ENCODE results near the gene BIRC3. TPM values are rescaled to one million over a fixed set of nuclear protein-coding genes. Genes with fewer than 3 reads are reported as not detected.
"Not testable (repeated sequence)": the region's sequence is repeated elsewhere in the genome, so short reads cannot be mapped to it uniquely, and the experiment has no call there.

BIRC3 gene
- total and polyA plus RNA-seq, 5 donors from 2014 or later, result 107 to 239 (median 128) TPM

DNA sequence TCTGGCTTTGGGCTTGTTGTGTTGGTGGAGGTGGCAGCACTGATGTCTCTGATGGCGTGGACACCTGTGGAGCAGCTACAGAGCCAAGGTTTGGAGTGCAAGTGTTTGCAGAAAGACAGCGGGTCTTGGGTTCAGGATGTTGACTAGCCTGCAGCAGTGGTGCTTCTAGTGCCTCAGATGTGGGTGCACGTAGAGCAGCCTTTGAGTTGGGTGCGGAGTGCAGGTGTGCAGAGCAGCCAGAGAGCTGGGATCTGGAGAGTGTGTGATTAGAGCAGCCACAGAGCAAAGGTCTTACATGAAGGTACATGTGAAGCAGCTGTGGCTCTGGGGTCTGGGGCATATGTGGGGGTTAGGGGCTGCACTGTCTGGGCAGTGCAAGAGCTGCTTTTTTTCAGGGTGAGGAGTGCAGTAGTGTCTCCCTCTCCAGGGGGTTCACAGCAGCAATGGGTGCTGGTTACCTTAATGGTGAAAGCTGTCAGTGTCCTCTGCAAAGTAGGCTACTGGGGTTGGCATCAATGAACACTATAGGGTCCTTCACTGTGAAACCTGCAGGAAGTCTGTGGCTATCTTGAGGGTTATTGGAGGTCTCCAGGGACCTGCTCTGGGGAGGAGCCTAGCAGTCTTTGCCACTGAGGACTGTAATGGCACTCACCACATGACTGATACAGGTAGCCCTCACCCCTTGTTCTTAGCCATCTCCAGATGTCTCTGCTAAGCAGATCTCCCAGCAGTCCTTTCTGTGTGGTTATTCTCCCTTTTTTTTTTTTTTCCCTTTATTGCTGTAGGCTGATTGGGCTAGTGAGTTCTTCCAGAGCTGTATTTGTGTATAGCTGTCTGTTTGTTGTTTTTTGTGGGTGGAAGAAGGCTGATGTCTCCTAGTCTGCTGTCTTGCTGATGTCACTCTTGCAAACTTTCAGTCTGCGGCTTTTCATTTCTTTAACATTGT lies 44.1 kb downstream of the BIRC3 start:
- H3K4me1 Mint-ChIP-seq, result peaks cover 21 to 67% (median 47%) of the 10 kb centered on the region in 4 donors

DNA sequence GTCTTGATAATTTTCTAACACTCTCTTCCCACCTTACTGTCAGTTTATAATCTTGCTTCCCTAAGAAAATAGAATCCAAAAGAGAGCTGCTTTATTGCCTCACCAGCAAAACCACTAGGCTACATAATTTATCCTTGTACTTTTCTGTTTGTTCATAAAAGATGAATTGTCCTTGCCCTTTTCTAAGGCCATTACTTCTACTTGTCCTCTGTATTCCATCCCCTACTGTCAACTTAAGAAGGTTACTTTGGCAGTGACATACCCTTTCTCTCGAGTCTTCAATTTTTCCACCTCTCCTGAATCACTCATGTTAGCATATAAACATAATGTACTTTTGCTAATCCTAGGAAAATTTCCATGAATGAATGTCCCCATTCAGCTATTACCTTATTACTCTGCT lies 47.7 kb downstream of the BIRC3 start:
- Histone ChIP-seq H3K9me3 (ENCODE audit: control insufficient read depth in 2 of 2, low read length in 2 of 2) (no peaks in the 10 kb centered on the region), H3K27me3 (ENCODE audit: control insufficient read depth, insufficient read depth, low read length) (no peaks in the 10 kb centered on the region), H3K4me3 (ENCODE audit: low read depth, low read length) (no peak overlapping the region), H3K4me1 (ENCODE audit: control insufficient read depth, insufficient read depth, low read length, poor library complexity, severe bottlenecking) (peaks cover 35% of the 10 kb centered on the region), H3K27ac (ENCODE audit: insufficient read depth, low read length, poor library complexity, severe bottlenecking) (no peak overlapping the region), H3K36me3 (ENCODE audit: control insufficient read depth, insufficient read depth, low read length) (peaks cover 47% of the 10 kb centered on the region)
- peak overlapping the region; percentile 1 to 62 (median 50) for H3K27ac Mint-ChIP-seq
- no peak for ATAC-seq (ENCODE audit: low read depth in 2 of 2)
- H3K9me3 Mint-ChIP-seq, result peaks cover 0 to 5% (median 2%) of the 10 kb centered on the region in 7 donors
- H3K36me3 Mint-ChIP-seq, result peaks cover 42% of the 10 kb centered on the region
- H3K4me3 Mint-ChIP-seq, result no peak overlapping the region
- H3K27me3 Mint-ChIP-seq, result no peaks in the 10 kb centered on the region
- DNase-seq, result no peak
- H3K4me1 Mint-ChIP-seq, result peaks cover 33 to 57% (median 51%) of the 10 kb centered on the region in 4 donors

More for the DNA sequence above, 44.1 kb downstream of the BIRC3 start:
- Mint-ChIP-seq H3K9me3 (peaks cover 0 to 10% (median 3%) of the 10 kb centered on the region in 7 donors), H3K4me3 (peak overlapping the region; percentile 69 to 88 (median 79)), H3K27ac (peak overlapping the region; percentile 92 to 97 (median 95)), H3K27me3 (no peaks in the 10 kb centered on the region), H3K36me3 (peaks cover 52% of the 10 kb centered on the region)
- ATAC-seq (ENCODE audit: low read depth in 2 of 2), result peak; percentile 82 to 87
- Histone ChIP-seq H3K27ac (ENCODE audit: insufficient read depth, low read length, poor library complexity, severe bottlenecking) (peak overlapping the region; percentile 75), H3K4me3 (ENCODE audit: low read depth, low read length) (peak overlapping the region; percentile 68), H3K9me3 (ENCODE audit: control insufficient read depth in 2 of 2, low read length in 2 of 2) (peaks cover 0 to 3% of the 10 kb centered on the region in 2 experiments), H3K4me1 (ENCODE audit: control insufficient read depth, insufficient read depth, low read length, poor library complexity, severe bottlenecking) (peaks cover 23% of the 10 kb centered on the region), H3K27me3 (ENCODE audit: control insufficient read depth, insufficient read depth, low read length) (no peaks in the 10 kb centered on the region), H3K36me3 (ENCODE audit: control insufficient read depth, insufficient read depth, low read length) (peaks cover 41% of the 10 kb centered on the region)
- DNase-seq, result peak; percentile 29 to 80 (median 69)

DNA sequence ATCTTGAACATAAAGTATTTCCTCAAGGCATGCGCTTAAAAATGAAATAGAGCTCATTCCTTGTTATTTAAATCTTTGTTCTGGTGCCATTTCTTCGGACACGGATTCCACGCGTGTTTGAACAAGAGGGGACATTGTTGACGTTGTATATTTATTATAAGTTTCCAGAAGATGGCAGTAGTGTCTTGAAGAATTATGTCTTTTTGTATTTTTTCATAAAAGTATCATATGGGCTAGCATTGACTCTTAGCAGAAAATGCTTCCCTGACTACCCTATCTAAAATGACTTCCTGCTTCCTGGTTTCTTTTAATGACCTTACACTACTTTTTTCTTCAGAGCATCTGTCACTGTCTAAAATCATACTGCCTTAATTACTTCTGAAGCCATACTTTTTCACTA lies 50.1 kb downstream of the BIRC3 start:
- H3K27ac ChIP-seq (ENCODE audit: insufficient read depth, low read length, poor library complexity, severe bottlenecking), result peak overlapping the region; percentile 28
- Mint-ChIP-seq H3K4me1 (peaks cover 25 to 41% (median 36%) of the 10 kb centered on the region in 4 donors), H3K36me3 (peaks cover 37% of the 10 kb centered on the region), H3K27me3 (no peaks in the 10 kb centered on the region), H3K4me3 (peak overlapping the region in 3 of 4 donors; percentile 1 to 12 (median 2)), H3K9me3 (peaks cover 0 to 2% (median 0%) of the 10 kb centered on the region in 7 donors), H3K27ac (peak overlapping the region; percentile 72 to 88 (median 72))
- peak; percentile 71 to 72 for ATAC-seq (ENCODE audit: low read depth in 2 of 2)
- peaks cover 17% of the 10 kb centered on the region for H3K4me1 ChIP-seq (ENCODE audit: control insufficient read depth, insufficient read depth, low read length, poor library complexity, severe bottlenecking)
- no peaks in the 10 kb centered on the region for H3K27me3 ChIP-seq (ENCODE audit: control insufficient read depth, insufficient read depth, low read length)
- DNase-seq, result peak in 2 of 3 donors; percentile 58 to 63
- H3K4me3 ChIP-seq (ENCODE audit: low read depth, low read length), result peak overlapping the region; percentile 5
- H3K9me3 ChIP-seq (ENCODE audit: control insufficient read depth in 2 of 2, low read length in 2 of 2), result no peaks in the 10 kb centered on the region
- peaks cover 44% of the 10 kb centered on the region for H3K36me3 ChIP-seq (ENCODE audit: control insufficient read depth, insufficient read depth, low read length)

DNA sequence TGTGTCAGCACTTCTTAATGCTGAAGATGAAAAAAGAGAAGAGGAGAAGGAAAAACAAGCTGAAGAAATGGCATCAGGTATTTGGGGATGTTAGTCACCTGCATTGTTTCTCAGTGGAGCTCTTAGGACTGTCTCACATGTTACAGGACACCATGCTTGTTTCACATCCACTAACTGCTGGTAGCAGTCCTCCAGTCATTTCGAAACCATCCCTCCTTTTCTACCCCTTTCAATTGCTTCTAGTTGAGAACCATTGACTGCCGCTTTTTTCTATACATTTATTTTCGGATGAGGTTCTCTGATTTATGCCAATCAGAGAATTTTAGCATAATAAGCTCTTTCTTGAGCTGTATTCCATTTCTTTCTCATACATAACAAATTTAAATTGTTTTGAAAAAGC lies 51.2 kb downstream of the BIRC3 start:
- peak in 1 of 3 donors; percentile 79 for DNase-seq
- Histone ChIP-seq H3K4me3 (ENCODE audit: low read depth, low read length) (no peak overlapping the region), H3K9me3 (ENCODE audit: control insufficient read depth in 2 of 2, low read length in 2 of 2) (no peaks in the 10 kb centered on the region), H3K4me1 (ENCODE audit: control insufficient read depth, insufficient read depth, low read length, poor library complexity, severe bottlenecking) (peaks cover 15% of the 10 kb centered on the region), H3K27me3 (ENCODE audit: control insufficient read depth, insufficient read depth, low read length) (no peaks in the 10 kb centered on the region), H3K27ac (ENCODE audit: insufficient read depth, low read length, poor library complexity, severe bottlenecking) (no peak overlapping the region), H3K36me3 (ENCODE audit: control insufficient read depth, insufficient read depth, low read length) (peaks cover 37% of the 10 kb centered on the region)
- no peaks in the 10 kb centered on the region for H3K27me3 Mint-ChIP-seq
- peaks cover 25 to 38% (median 32%) of the 10 kb centered on the region in 4 donors for H3K4me1 Mint-ChIP-seq
- H3K27ac Mint-ChIP-seq, result peak overlapping the region; percentile 29 to 72 (median 32)
- H3K36me3 Mint-ChIP-seq, result peaks cover 37% of the 10 kb centered on the region
- peak overlapping the region in 2 of 4 donors; percentile 3 to 7 for H3K4me3 Mint-ChIP-seq
- ATAC-seq (ENCODE audit: low read depth in 2 of 2), result peak in 1 of 2 donors; percentile 61
- peaks cover 0 to 2% (median 0%) of the 10 kb centered on the region in 7 donors for H3K9me3 Mint-ChIP-seq

DNA sequence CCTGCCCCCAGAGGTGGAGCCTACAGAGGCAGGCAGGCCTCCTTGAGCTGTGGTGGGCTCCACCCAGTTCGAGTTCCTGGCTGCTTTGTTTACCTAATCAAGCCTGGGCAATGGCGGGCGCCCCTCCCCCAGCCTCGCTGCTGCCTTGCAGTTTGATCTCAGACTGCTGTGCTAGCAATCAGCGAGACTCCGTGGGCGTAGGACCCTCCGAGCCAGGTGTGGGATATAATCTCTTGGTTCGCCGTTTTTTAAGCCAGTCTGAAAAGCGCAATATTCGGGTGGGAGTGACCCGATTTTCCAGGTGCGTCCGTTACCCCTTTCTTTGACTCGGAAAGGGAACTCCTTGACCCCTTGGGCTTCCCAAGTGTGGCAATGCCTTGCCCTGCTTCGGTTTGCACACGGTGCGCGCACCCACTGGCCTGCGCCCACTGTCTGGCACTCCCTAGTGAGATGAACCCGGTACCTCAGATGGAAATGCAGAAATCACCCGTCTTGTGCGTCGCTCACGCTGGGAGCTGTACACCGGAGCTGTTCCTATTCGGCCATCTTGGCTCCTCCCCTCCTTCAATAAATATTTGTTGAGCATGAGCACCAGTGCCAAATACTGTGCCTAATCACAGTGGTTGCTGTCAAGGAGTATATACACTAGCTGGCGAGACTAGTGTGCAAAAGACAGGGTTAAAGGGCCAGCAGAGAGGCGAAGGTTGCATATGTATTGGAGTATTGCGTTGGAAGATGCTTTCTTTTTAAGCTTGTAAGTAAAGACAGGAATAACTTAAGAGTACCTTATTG lies 57.5 kb downstream of the BIRC3 start:
- not testable (repeated sequence) for H3K27me3 ChIP-seq (ENCODE audit: control insufficient read depth, insufficient read depth, low read length); H3K9me3 Mint-ChIP-seq; H3K4me3 ChIP-seq (ENCODE audit: low read depth, low read length); H3K27ac ChIP-seq (ENCODE audit: insufficient read depth, low read length, poor library complexity, severe bottlenecking); H3K9me3 ChIP-seq (ENCODE audit: control insufficient read depth in 2 of 2, low read length in 2 of 2); H3K4me1 ChIP-seq (ENCODE audit: control insufficient read depth, insufficient read depth, low read length, poor library complexity, severe bottlenecking); DNase-seq; ATAC-seq (ENCODE audit: low read depth in 2 of 2); H3K27me3 Mint-ChIP-seq
- Mint-ChIP-seq H3K36me3 (peaks cover 40% of the 10 kb centered on the region), H3K4me1 (peaks cover 16 to 38% (median 21%) of the 10 kb centered on the region in 4 donors), H3K4me3 (peak overlapping the region; percentile 32 to 58 (median 51)), H3K27ac (peak overlapping the region in 2 of 3 donors; percentile 77 to 79)
- peaks cover 31% of the 10 kb centered on the region for H3K36me3 ChIP-seq (ENCODE audit: control insufficient read depth, insufficient read depth, low read length)

DNA sequence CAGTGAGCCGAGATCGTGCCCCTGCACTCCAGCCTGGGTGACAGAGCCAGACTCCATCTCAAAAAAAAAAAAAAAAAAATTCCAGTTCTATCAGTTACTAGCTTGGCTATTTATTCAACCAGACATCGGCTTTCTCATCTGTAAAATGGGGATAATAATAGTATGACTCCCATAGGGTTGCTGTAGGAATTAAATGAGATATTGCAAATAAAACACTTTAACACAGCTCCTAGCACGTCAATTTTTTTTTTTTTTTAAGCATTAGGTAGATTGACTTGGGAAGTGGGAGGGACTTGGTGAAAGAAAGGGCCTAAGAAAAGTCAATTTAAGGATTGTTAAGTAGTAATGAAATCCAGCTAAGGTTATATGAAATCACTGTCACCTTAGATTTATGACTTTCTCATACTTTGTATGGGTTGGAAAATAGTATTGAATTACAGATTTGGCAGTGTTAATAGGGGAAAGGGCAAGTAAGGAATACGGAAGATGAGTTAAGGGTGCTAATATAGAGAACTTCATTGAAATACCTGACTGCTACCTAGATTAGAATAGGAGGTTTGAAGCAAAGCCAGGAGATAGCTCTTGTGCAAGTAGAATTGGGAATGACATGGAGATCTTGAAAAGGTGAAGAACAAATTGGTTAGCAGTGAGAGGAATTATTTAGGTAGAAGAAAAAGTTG lies 58.6 kb downstream of the BIRC3 start:
- H3K27me3 Mint-ChIP-seq, result no peaks in the 10 kb centered on the region
- peak overlapping the region; percentile 2 to 57 (median 21) for H3K27ac Mint-ChIP-seq
- H3K4me1 ChIP-seq (ENCODE audit: control insufficient read depth, insufficient read depth, low read length, poor library complexity, severe bottlenecking), result peaks cover 6% of the 10 kb centered on the region
- peaks cover 16 to 38% (median 23%) of the 10 kb centered on the region in 4 donors for H3K4me1 Mint-ChIP-seq
- ATAC-seq (ENCODE audit: low read depth in 2 of 2) (no peak), DNase-seq (no peak)
- no peak overlapping the region for H3K4me3 Mint-ChIP-seq
- H3K36me3 ChIP-seq (ENCODE audit: control insufficient read depth, insufficient read depth, low read length), result peaks cover 40% of the 10 kb centered on the region
- H3K27ac ChIP-seq (ENCODE audit: insufficient read depth, low read length, poor library complexity, severe bottlenecking), result no peak overlapping the region
- H3K4me3 ChIP-seq (ENCODE audit: low read depth, low read length), result no peak overlapping the region
- H3K9me3 Mint-ChIP-seq, result peaks cover 0 to 2% (median 0%) of the 10 kb centered on the region in 7 donors
- H3K36me3 Mint-ChIP-seq, result peaks cover 49% of the 10 kb centered on the region
- H3K9me3 ChIP-seq (ENCODE audit: control insufficient read depth in 2 of 2, low read length in 2 of 2), result no peaks in the 10 kb centered on the region
- H3K27me3 ChIP-seq (ENCODE audit: control insufficient read depth, insufficient read depth, low read length), result no peaks in the 10 kb centered on the region

DNA sequence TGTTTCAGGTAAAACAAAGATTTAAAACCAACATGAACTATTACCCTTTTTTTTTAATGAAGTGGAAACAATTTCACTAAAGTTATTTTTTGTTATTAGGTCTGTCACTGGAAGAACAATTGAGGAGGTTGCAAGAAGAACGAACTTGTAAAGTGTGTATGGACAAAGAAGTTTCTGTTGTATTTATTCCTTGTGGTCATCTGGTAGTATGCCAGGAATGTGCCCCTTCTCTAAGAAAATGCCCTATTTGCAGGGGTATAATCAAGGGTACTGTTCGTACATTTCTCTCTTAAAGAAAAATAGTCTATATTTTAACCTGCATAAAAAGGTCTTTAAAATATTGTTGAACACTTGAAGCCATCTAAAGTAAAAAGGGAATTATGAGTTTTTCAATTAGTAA lies 60.6 kb downstream of the BIRC3 start:
- DNase-seq, result no peak
- Histone ChIP-seq H3K4me1 (ENCODE audit: control insufficient read depth, insufficient read depth, low read length, poor library complexity, severe bottlenecking) (peaks cover 6% of the 10 kb centered on the region), H3K36me3 (ENCODE audit: control insufficient read depth, insufficient read depth, low read length) (peaks cover 50% of the 10 kb centered on the region), H3K27me3 (ENCODE audit: control insufficient read depth, insufficient read depth, low read length) (no peaks in the 10 kb centered on the region), H3K27ac (ENCODE audit: insufficient read depth, low read length, poor library complexity, severe bottlenecking) (no peak overlapping the region), H3K4me3 (ENCODE audit: low read depth, low read length) (no peak overlapping the region), H3K9me3 (ENCODE audit: control insufficient read depth in 2 of 2, low read length in 2 of 2) (no peaks in the 10 kb centered on the region)
- Mint-ChIP-seq H3K36me3 (peaks cover 55% of the 10 kb centered on the region), H3K9me3 (no peaks in the 10 kb centered on the region), H3K27me3 (no peaks in the 10 kb centered on the region), H3K4me3 (no peak overlapping the region), H3K4me1 (peaks cover 14 to 30% (median 20%) of the 10 kb centered on the region in 4 donors), H3K27ac (no peak overlapping the region)
- no peak for ATAC-seq (ENCODE audit: low read depth in 2 of 2)

Measured in CD4-positive, CD25-positive, alpha-beta regulatory T cell (primary cell).